ENCODE measurements around the gene TMEM220.

- TF ChIP-seq CREB1 (CRISPR knock-in tag; IDR thresholded peaks at IDR 0.05) (no peak), SP1 (CRISPR knock-in tag; conservative IDR thresholded peaks at IDR 0.05) (no peak), NR3C1 (CRISPR knock-in tag; conservative IDR thresholded peaks at IDR 0.05; ENCODE audit: low read depth) (no peak), CTCF (IDR thresholded peaks at IDR 0.05) (no peak), NFATC4 (CRISPR knock-in tag; IDR thresholded peaks at IDR 0.05) (no peak), MAX (CRISPR knock-in tag; IDR thresholded peaks at IDR 0.05) (no peak)
Measured at GRCh38 chr17:10735821-10736220, 6.0 kb upstream of the TMEM220 start.
